Measurements from ENCODE around the gene CFAP61.

The CFAP61 gene

GRCh38 chr20:20038586-20038985 is 13.7 kb upstream of the CFAP61 start:
- no peaks in the 10 kb centered on the region for H3K27me3 ChIP-seq (ENCODE audit: control insufficient read depth, insufficient read depth, low read length)
- peaks cover 19% of the 10 kb centered on the region for H3K36me3 ChIP-seq (ENCODE audit: control insufficient read depth, insufficient read depth, low read length)
- no peaks in the 10 kb centered on the region for H3K9me3 ChIP-seq (ENCODE audit: control insufficient read depth, insufficient read depth, low read length)
- no peak overlapping the region for H3K9ac ChIP-seq (ENCODE audit: low read depth, low read length)
- H3K4me3 ChIP-seq (ENCODE audit: low read depth, low read length) = no peak overlapping the region
- H3K4me1 ChIP-seq (ENCODE audit: control insufficient read depth, insufficient read depth, low read length) = no peaks in the 10 kb centered on the region

- H3K36me3 ChIP-seq (ENCODE audit: control insufficient read depth, insufficient read depth, low read length) = peaks cover 26% of the 10 kb centered on the region
- no peaks in the 10 kb centered on the region for H3K27me3 ChIP-seq (ENCODE audit: control insufficient read depth, insufficient read depth, low read length)
- H3K4me3 ChIP-seq (ENCODE audit: low read depth, low read length) = no peak overlapping the region
- no peaks in the 10 kb centered on the region for H3K9me3 ChIP-seq (ENCODE audit: control insufficient read depth, insufficient read depth, low read length)
- no peak overlapping the region for H3K9ac ChIP-seq (ENCODE audit: low read depth, low read length)
- no peaks in the 10 kb centered on the region for H3K4me1 ChIP-seq (ENCODE audit: control insufficient read depth, insufficient read depth, low read length)
Observed at GRCh38 chr20:20039752-20040387, 12.5 kb upstream of the CFAP61 start.

GRCh38 chr20:20051767-20052073 is 612 bp upstream of the CFAP61 start:
- Histone ChIP-seq H3K36me3 (ENCODE audit: control insufficient read depth, insufficient read depth, low read length) (peaks cover 3% of the 10 kb centered on the region), H3K4me3 (ENCODE audit: low read depth, low read length) (peak overlapping the region; percentile 97), H3K9me3 (ENCODE audit: control insufficient read depth, insufficient read depth, low read length) (no peaks in the 10 kb centered on the region), H3K9ac (ENCODE audit: low read depth, low read length) (peak overlapping the region; percentile 84), H3K4me1 (ENCODE audit: control insufficient read depth, insufficient read depth, low read length) (no peaks in the 10 kb centered on the region), H3K27me3 (ENCODE audit: control insufficient read depth, insufficient read depth, low read length) (no peaks in the 10 kb centered on the region)

- Histone ChIP-seq H3K9ac (ENCODE audit: low read depth, low read length) (no peak overlapping the region), H3K4me3 (ENCODE audit: low read depth, low read length) (no peak overlapping the region), H3K4me1 (ENCODE audit: control insufficient read depth, insufficient read depth, low read length) (no peaks in the 10 kb centered on the region), H3K36me3 (ENCODE audit: control insufficient read depth, insufficient read depth, low read length) (no peaks in the 10 kb centered on the region), H3K27me3 (ENCODE audit: control insufficient read depth, insufficient read depth, low read length) (no peaks in the 10 kb centered on the region), H3K9me3 (ENCODE audit: control insufficient read depth, insufficient read depth, low read length) (no peaks in the 10 kb centered on the region)
Observed at GRCh38 chr20:20060234-20060998, 8.1 kb downstream of the CFAP61 start.

- Histone ChIP-seq H3K9me3 (ENCODE audit: control insufficient read depth, insufficient read depth, low read length) (no peaks in the 10 kb centered on the region), H3K27me3 (ENCODE audit: control insufficient read depth, insufficient read depth, low read length) (no peaks in the 10 kb centered on the region), H3K4me1 (ENCODE audit: control insufficient read depth, insufficient read depth, low read length) (no peaks in the 10 kb centered on the region), H3K36me3 (ENCODE audit: control insufficient read depth, insufficient read depth, low read length) (no peaks in the 10 kb centered on the region), H3K9ac (ENCODE audit: low read depth, low read length) (no peak overlapping the region), H3K4me3 (ENCODE audit: low read depth, low read length) (no peak overlapping the region)
Observed at GRCh38 chr20:20063941-20064702, 11.8 kb downstream of the CFAP61 start.

GRCh38 chr20:20065361-20065760 is 13.0 kb downstream of the CFAP61 start:
- Histone ChIP-seq H3K4me1 (ENCODE audit: control insufficient read depth, insufficient read depth, low read length) (no peaks in the 10 kb centered on the region), H3K4me3 (ENCODE audit: low read depth, low read length) (no peak overlapping the region), H3K36me3 (ENCODE audit: control insufficient read depth, insufficient read depth, low read length) (no peaks in the 10 kb centered on the region), H3K9ac (ENCODE audit: low read depth, low read length) (no peak overlapping the region), H3K27me3 (ENCODE audit: control insufficient read depth, insufficient read depth, low read length) (no peaks in the 10 kb centered on the region), H3K9me3 (ENCODE audit: control insufficient read depth, insufficient read depth, low read length) (no peaks in the 10 kb centered on the region)

- no peaks in the 10 kb centered on the region for H3K4me1 ChIP-seq (ENCODE audit: control insufficient read depth, insufficient read depth, low read length)
- H3K36me3 ChIP-seq (ENCODE audit: control insufficient read depth, insufficient read depth, low read length) = no peaks in the 10 kb centered on the region
- no peaks in the 10 kb centered on the region for H3K27me3 ChIP-seq (ENCODE audit: control insufficient read depth, insufficient read depth, low read length)
- H3K4me3 ChIP-seq (ENCODE audit: low read depth, low read length) = no peak overlapping the region
- no peak overlapping the region for H3K9ac ChIP-seq (ENCODE audit: low read depth, low read length)
- H3K9me3 ChIP-seq (ENCODE audit: control insufficient read depth, insufficient read depth, low read length) = no peaks in the 10 kb centered on the region
Observed at GRCh38 chr20:20070871-20071726, 18.8 kb downstream of the CFAP61 start.

- Histone ChIP-seq H3K27me3 (ENCODE audit: control insufficient read depth, insufficient read depth, low read length) (no peaks in the 10 kb centered on the region), H3K4me3 (ENCODE audit: low read depth, low read length) (no peak overlapping the region), H3K9ac (ENCODE audit: low read depth, low read length) (no peak overlapping the region), H3K9me3 (ENCODE audit: control insufficient read depth, insufficient read depth, low read length) (no peaks in the 10 kb centered on the region), H3K4me1 (ENCODE audit: control insufficient read depth, insufficient read depth, low read length) (no peaks in the 10 kb centered on the region), H3K36me3 (ENCODE audit: control insufficient read depth, insufficient read depth, low read length) (no peaks in the 10 kb centered on the region)
Observed at GRCh38 chr20:20073801-20074371, 21.6 kb downstream of the CFAP61 start.

GRCh38 chr20:20075032-20075431 is 22.7 kb downstream of the CFAP61 start:
- Histone ChIP-seq H3K4me3 (ENCODE audit: low read depth, low read length) (no peak overlapping the region), H3K27me3 (ENCODE audit: control insufficient read depth, insufficient read depth, low read length) (no peaks in the 10 kb centered on the region), H3K4me1 (ENCODE audit: control insufficient read depth, insufficient read depth, low read length) (peaks cover 3% of the 10 kb centered on the region), H3K36me3 (ENCODE audit: control insufficient read depth, insufficient read depth, low read length) (no peaks in the 10 kb centered on the region), H3K9me3 (ENCODE audit: control insufficient read depth, insufficient read depth, low read length) (no peaks in the 10 kb centered on the region), H3K9ac (ENCODE audit: low read depth, low read length) (no peak overlapping the region)

GRCh38 chr20:20076297-20077065 is 24.1 kb downstream of the CFAP61 start:
- no peaks in the 10 kb centered on the region for H3K36me3 ChIP-seq (ENCODE audit: control insufficient read depth, insufficient read depth, low read length)

More at GRCh38 chr20:20076297-20077065, 24.1 kb downstream of the CFAP61 start:
- peaks cover 3% of the 10 kb centered on the region for H3K4me1 ChIP-seq (ENCODE audit: control insufficient read depth, insufficient read depth, low read length)
- H3K27me3 ChIP-seq (ENCODE audit: control insufficient read depth, insufficient read depth, low read length) = no peaks in the 10 kb centered on the region
- H3K4me3 ChIP-seq (ENCODE audit: low read depth, low read length) = no peak overlapping the region
- no peak overlapping the region for H3K9ac ChIP-seq (ENCODE audit: low read depth, low read length)
- no peaks in the 10 kb centered on the region for H3K9me3 ChIP-seq (ENCODE audit: control insufficient read depth, insufficient read depth, low read length)

Data from iPS-15b (cell line).